ENCODE measurements around the gene CAMKK2.
"Not testable (repeated sequence)": the region's sequence is repeated elsewhere in the genome, so short reads cannot be mapped to it uniquely, and the experiment has no call there.

Gene CAMKK2

GRCh38 chr12:121278169-121279070, 18.1 kb downstream of the CAMKK2 start:
- no peak for DNase-seq

DNA sequence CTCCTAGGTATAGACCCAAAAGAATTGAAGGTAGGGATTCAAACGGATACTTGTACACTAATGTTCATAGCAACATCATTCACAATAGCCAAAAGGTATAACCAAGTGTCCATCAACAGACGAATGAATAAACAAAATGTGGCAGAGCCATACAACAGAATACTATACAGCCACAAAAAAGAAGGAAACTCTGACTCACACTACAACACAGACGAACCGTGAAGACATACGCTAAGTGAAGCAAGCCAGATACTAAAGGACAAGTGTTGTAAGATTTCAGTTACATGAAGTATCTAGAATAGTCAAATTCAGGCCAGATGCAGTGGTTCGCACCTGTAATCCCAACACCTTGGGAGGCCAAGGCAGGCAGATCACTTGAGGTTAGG, 19.1 kb downstream of the CAMKK2 start:
- DNase-seq, result no peak

GRCh38 chr12:121274036-121274763, 22.3 kb downstream of the CAMKK2 start:
- DNase-seq, result no peak

- no peak for DNase-seq
These were observed 23.1 kb downstream of the CAMKK2 start for GRCh38 chr12:121273364-121273896.

- DNase-seq, result no peak
These were observed 28.7 kb downstream of the CAMKK2 start for GRCh38 chr12:121267822-121268221.

DNA sequence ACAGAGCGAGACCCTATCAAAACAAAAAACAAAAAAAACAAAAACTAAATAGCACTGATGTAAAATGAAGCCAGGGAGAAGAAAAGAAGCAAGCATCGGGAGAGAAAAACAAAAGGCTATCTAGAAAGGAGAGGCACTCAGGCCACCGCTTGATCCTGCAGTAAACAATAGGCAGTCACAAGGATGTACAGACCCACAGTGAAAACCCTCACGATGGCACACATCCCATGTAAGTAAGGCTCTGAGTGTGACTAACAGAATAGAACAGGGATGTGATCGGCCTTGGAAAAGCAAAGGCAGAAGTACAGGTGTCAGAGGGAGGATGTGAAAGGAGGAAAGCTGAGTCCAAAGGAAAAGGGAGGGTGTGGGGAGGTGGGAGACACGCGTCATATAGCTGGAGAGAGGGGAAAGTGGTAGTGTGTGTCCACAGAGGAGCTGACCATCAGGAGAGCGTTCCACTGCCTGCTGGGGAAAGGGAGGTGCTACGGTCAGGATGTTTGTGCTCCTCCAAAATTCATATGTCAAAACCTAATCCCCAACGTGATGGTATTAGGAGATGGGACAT, 31.5 kb downstream of the CAMKK2 start:
- no peak for DNase-seq

GRCh38 chr12:121264135-121264534, 32.4 kb downstream of the CAMKK2 start:
- DNase-seq, result no peak

DNA sequence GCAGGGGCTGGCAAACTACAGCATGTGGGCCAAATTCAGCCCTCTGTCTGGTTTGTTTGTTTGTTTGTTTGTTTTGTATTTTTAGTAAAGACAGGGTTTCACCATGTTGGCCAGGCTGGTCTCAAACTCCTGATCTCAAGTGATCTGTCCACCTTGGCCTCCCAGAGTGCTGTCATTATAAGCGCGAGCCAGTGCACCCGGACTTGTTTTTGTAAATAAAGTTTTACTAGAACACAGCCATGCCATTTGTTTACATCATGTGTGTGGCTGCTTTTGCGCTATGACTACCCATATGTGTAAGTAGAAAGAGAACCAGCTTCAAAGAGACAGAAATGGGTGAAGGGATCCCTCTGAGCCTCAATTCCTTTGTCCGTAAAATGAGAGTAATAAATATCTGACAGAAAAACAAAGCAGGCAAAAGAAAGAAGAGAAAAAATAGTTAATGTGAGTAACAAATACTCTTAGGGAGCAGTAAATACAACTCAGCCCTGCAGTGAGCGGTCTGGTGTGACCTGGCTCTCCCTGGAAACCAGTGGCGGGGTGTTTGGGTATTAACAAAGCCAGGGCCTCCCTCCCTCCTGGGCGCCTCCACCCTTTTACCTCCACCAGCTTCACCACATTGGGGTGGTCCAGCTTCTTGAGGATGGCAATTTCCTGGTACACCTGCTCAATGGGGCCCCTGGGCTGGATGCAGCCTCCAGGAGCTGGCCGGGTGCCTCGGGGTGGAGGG, 33.1 kb downstream of the CAMKK2 start:
- no peak for DNase-seq

DNA sequence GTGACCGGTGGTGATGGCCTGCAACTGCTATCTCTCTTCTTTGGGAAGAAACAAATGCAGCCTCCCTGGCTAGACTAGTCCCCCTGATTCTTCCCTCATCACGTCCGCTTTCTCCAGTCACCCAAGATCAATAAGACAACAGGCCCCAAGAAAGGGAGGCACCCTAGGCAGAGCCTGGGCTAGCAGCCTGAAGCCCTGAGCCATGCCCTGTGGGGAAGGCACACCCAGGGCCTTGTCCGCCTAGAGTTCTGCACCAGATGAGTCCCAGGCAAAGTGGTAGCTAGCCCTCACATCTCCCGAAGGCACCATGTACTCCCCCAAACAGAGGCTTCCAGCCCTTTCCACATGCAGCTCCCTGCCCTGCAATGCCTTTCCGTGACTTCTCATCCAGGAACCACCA, 35.1 kb downstream of the CAMKK2 start:
- no peak for DNase-seq

DNA sequence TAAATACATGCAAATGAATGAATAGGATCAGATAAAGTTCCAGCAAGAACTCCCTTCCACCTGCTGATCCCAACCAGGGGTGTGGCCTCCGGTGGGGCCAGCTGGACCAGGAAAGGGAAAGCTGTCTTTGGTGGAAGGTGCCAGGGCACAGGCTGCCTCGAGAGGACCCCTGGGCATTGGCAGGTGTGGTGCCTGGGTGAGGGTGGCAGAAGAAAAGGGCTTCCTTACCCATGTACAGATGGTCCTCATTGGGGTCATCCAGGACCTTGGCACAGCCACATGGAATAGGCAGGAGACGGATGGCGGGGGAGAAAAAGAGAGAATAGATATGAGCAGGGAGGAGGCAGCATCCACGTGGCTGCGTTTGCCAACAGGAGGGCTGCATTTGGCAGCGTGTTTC, 36.4 kb downstream of the CAMKK2 start:
- DNase-seq, result no peak

DNA sequence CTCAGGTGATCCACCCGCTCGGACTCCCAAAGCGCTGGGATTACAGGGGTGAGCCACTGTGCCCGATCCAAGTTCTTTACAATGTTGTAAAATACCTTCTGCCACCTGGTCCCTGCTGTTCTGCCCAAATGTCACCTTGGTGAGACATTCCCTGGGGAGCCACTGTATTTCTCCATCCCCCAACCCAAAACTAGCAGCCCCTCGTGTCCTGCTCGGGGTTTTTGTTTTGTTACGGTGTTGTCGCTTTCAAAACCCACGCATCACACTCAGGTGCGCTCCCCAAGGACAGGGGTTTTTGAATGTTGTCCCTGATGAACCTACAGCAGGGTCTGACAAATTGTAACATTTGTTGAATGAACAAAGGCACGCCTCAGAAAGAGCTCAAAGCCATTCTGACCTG, 37.4 kb downstream of the CAMKK2 start:
- no peak for DNase-seq

DNA sequence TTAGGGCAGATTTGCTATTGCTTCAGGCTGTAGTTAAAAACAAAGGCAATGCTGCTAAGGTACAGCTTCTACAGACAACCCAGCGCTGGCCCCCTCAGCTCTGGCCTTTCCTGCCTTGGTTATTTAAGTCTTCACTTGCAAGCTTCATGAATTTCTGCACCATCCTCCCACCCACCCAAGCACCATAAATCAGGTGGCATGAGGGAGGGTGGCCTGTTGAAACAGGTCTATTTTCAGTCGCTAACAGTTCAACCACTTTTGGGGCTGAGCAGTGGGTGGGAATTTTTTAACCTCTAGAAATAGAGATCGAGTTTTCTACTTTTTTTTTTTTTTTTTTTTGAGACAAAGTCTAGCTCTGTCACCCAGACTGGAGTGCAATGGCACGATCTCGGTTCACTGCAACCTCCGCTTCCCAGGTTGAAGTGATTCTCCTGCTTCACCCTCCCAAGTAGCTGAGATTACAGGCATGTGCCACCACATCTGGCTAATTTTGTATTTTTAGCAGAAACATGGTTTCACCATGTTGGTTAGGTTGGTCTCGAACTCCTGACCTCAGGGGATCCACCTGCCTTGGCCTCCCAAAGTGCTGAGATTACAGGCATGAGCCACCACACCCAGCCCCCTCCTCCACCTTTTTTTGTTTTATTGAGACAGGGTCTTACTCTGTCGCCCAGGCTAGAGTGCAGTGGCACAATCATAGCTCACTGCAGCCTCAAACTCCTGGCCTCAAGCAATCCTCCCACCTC, 38.6 kb downstream of the CAMKK2 start:
- not testable (repeated sequence) for DNase-seq

- no peak for DNase-seq
These were observed 41.1 kb downstream of the CAMKK2 start for GRCh38 chr12:121255433-121255832.

- no peak for DNase-seq
These were observed 42.7 kb downstream of the CAMKK2 start for GRCh38 chr12:121253638-121254335.

DNA sequence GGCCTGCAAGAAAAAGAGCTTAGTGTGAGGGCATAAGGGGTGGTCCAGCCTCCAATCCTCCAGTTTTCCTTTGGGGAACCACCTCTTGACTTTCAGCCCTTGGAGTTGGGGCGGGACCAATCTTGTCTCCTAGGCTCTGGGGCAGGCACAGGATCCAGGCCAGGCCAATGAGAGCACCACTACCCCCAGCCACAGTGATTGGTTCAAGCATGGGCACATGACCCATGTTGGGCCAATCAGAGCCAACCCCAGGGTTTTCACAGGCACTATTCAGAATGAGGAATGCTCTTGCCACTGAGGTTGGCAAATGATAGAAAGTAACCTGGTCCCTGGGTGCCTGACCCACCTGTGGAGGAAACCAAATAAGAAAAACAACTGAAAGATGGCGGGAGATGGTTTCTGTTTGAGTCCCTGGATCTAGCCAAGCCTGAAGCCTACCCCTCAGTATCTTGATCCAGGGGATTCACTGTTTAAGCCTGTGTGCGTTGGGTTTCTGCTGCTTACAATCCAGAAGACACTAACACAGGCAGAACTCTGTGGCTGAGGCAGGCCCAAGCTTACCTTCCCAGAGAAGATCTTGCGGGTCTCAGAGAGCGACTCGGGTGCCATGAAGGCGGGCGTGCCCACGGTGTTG, 43.7 kb downstream of the CAMKK2 start:
- no peak for DNase-seq

DNA sequence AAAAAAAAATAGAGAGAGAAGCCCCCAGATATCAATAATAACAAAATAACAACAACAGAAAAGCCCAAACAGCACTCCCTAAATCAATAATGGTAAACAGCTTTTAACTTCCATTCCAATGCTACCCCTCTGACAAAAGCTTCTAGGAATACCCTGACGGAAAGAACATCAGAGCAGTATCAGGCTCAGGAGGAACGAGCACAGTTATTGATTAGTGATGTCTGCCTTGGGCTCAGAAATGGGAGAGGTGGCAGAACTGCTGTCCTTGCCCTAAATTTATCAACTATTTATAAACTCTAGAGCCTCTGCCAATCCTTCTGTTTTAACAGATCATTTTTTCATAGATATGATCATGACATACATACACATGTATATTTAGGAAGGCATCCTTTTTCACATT, 44.7 kb downstream of the CAMKK2 start:
- DNase-seq, result no peak

DNA sequence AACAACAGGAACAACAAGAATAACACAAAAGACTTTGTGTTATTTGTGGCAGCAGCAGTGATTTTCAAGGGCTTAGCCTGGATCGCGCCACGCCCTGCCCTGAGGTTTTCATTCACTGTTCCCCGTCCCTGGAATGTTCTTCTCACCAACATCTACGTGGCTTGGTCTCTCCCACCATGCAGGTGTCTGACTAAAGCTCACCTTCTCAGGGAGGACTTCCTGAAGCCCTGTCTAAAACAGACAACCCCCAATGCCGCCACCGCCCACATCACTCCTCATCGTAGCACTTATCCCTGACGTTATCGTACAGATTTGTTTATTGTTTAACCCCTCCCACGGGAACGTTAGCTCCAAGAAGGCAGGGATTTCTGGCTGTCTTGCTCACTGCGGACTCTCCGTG, 46.1 kb downstream of the CAMKK2 start:
- no peak for DNase-seq

DNA sequence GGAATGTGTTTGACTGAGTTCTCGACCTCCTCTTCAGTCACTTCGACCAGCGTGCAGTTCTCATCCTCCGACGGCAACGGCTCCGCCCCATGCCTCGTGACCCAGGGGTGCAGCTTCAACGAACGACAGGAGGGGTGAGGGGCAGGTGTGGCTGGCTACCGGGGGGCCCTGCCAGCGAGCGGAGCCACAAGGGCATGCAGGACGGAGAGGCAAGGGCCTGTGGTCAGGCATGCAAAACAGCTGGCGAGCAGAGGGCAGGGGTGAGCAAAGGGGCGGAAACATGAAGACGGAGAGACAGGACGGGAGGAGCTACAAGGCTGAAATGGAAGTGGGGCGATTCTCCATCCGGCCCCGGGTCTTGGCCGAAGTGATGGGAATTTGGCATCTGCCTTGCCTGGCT, 47.9 kb downstream of the CAMKK2 start:
- DNase-seq, result no peak

- no peak for DNase-seq
These were observed 49.5 kb downstream of the CAMKK2 start for GRCh38 chr12:121246893-121247557.

- no peak for DNase-seq
These were observed 50.6 kb downstream of the CAMKK2 start for GRCh38 chr12:121245951-121246350.

Measured in stimulated activated CD4-positive, alpha-beta T cell treated with anti-CD3 and anti-CD28 coated beads, Interleukin-1b, Interleukin-23, amount 100 ng/mL, for 48 hours (primary cell).